Duodenal mucosa (tissue), 2 donors: ENCODE data around the gene APOL5.
"Not testable (repeated sequence)": the region's sequence is repeated elsewhere in the genome, so short reads cannot be mapped to it uniquely, and the experiment has no call there.

Source experiments
- H3K27ac ChIP-seq: one replicate; pipeline ENCODE4 v1.7.0; 2013; ENCODE audit warnings: low read depth, low read length
- H3K27me3 ChIP-seq, 2 donors: one replicate each; pipeline ENCODE4 v1.7.0; 2013; ENCODE audit warnings: low read length in 2 of 2, control low read depth in 1 of 2; ENCODE audit not compliant: insufficient read depth in 2 of 2, control insufficient read depth in 1 of 2
- H3K36me3 ChIP-seq, 2 donors: one replicate each; pipeline ENCODE4 v1.7.0; 2013; ENCODE audit warnings: low read length in 2 of 2, control low read depth in 1 of 2; ENCODE audit not compliant: insufficient read depth in 2 of 2, control insufficient read depth in 1 of 2
- H3K4me1 ChIP-seq, 2 donors: one replicate each; pipeline ENCODE4 v1.7.0; 2013; ENCODE audit warnings: low read length in 2 of 2, control low read depth in 1 of 2; ENCODE audit not compliant: insufficient read depth in 2 of 2, control insufficient read depth in 1 of 2
- H3K4me3 ChIP-seq, 2 donors: one replicate each; pipeline ENCODE4 v1.7.0; 2013; ENCODE audit warnings: low read length in 2 of 2, low read depth in 1 of 2
- H3K9ac ChIP-seq, 2 donors: one replicate each; pipeline ENCODE4 v1.7.0; 2013; ENCODE audit warnings: low read length in 2 of 2, low read depth in 1 of 2
- H3K9me3 ChIP-seq, 2 donors: one replicate each; pipeline ENCODE4 v1.7.0; 2013; ENCODE audit warnings: low read length in 2 of 2, control low read depth in 1 of 2; ENCODE audit not compliant: control insufficient read depth in 1 of 2

APOL5 gene

DNA sequence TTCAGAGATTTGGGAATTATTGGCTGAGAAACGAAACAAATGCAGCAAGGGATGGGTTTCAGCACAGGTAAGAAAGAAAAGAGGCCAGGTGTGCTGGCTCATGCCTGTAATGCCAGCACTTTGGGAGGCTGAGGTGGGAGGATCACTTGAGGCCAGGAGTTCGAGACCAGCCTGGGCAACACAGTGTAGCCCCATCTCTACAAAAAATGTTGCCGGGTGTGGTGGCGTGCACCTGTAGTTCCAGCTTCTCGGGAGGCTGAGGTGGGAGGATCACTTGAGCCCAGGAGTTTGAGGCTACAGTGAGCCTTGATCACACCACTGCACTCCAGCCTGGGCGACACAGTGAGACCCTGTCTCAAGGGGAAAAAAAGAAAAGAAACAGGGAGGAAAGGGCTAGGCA, 20.2 kb downstream of the APOL5 start:
- not testable (repeated sequence) for H3K36me3 ChIP-seq, H3K4me3 ChIP-seq, H3K9ac ChIP-seq, H3K27me3 ChIP-seq, H3K9me3 ChIP-seq, H3K27ac ChIP-seq
- H3K4me1 ChIP-seq = peaks cover 10 to 16% of the 10 kb centered on the region in 2 donors

DNA sequence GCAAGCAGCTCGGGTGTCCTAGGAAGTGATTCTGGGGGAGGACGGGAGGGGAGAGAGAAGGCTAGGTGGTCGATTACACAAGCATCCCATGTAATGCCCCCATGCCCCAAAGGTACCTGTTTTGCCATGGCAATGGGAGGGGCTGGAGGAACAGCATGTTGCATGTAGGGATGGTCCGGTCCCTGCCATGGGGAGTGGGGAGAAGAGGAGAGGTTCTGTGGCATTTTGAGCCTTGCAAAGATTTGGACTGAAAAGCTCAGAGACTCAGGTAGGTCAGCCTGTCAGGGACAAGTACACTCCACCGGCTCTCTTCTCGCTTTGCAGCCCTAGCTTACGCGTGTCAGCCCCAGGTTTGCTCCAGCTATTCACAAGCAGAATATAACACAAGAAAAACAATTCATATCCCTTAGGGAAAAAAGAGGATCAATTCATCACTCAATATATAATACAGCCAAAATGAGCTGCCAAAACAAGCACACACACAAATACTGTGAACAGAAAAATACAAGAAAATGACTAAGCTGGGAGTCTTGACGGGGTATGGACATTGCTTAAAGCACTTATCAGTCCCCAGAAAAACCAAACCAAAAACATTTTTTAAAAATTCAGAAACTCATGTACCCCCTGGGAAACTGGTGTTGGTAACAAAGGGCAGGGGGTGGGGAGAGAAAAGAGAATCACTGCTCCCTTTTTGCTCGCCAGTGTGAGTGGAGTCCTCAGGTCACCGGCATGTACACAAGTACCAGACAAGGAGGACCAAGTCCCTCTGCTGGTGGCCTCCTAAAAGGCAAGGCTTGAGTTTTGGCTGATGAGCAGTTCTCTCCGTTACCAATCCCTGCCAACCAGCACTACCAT, 21.6 kb downstream of the APOL5 start:
- Histone ChIP-seq H3K4me3 (no peak overlapping the region), H3K9me3 (no peaks in the 10 kb centered on the region), H3K36me3 (peaks cover 9 to 11% of the 10 kb centered on the region in 2 donors), H3K27me3 (no peaks in the 10 kb centered on the region), H3K4me1 (peaks cover 1 to 2% of the 10 kb centered on the region in 2 donors), H3K9ac (no peak overlapping the region), H3K27ac (no peak overlapping the region)

DNA sequence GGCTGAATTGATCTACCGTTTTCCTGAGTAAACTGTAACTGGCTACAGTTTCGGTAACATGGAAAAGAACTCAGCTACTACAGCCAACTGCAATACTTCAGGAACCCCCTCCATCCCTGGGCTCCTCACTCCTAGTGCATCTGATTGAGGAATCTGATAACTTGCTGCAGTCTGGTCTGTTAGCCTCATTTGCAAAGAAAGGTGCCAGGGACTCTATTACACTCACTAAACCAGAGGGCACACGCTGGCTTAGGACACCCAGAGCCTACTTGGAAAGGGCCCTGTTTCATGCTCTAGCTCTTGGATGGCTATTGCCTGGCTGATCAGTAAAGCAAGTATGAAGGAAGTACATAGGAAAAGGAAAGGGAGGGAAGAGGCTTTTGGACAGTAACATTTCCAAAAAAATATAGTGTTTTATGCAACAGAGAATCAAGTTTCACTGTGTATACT, 22.3 kb downstream of the APOL5 start:
- H3K4me3 ChIP-seq = no peak overlapping the region
- no peak overlapping the region for H3K27ac ChIP-seq
- H3K27me3 ChIP-seq = no peaks in the 10 kb centered on the region
- H3K9me3 ChIP-seq = no peaks in the 10 kb centered on the region
- H3K36me3 ChIP-seq = peaks cover 9 to 11% of the 10 kb centered on the region in 2 donors
- H3K4me1 ChIP-seq = no peaks in the 10 kb centered on the region
- H3K9ac ChIP-seq = no peak overlapping the region

DNA sequence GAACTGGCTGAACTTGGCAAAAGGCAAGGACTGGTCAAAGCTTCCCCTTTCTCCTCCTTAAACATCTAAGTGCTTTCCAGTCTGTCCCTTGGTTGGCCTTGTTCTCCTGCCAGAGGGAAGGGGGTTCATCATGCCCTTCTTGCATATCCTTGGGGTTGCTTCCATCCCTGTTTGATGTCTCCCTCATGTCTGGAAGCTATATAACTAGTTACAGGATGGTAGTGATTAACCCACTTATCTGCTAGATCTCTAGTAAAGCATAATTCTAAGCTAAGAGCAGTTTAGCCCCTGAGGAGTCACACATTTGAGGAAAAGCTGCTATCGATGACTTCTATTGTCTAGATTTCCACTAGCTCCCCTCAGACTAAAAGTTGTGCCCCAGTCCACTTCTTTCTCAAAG, 22.9 kb downstream of the APOL5 start:
- Histone ChIP-seq H3K4me3 (no peak overlapping the region), H3K9me3 (no peaks in the 10 kb centered on the region), H3K9ac (no peak overlapping the region), H3K4me1 (no peaks in the 10 kb centered on the region), H3K36me3 (peaks cover 9 to 14% of the 10 kb centered on the region in 2 donors), H3K27ac (no peak overlapping the region), H3K27me3 (no peaks in the 10 kb centered on the region)

DNA sequence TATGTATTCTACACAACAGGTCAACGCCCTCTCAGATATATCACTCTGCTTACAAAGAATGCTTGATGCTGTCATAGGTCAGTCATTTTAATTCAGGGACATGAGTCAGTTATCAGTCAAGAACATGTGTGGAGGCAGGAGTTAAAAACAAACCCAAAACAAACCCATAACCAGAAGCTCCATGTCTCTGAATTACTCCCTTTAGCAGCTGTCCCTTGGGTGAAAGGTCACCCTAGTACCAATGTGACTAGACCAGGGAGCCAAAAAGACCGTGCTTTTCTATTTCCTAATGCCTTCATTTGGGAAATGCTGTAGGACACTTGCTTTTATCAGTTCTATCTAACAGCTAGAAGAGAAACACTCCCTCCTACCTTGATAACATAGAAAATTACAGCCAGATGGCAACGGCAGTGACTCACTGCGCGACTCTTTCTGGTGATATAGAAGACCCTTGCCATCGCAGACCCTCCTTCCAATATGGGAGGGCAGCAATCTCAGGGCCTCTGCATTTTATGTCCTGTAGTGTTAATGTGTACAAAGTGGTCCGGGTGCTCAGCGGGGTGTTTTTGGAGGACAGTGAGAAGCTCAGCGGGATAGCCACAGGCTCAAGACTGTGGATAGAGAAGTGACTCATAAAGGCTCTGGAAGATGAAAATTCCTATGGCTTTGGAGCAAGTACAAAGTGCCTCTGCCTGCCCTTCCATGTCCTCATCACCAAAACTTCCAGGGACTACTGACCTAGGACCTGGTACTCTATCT, 24.8 kb downstream of the APOL5 start:
- Histone ChIP-seq H3K4me3 (no peak overlapping the region), H3K9me3 (no peaks in the 10 kb centered on the region), H3K9ac (no peak overlapping the region), H3K27ac (no peak overlapping the region), H3K27me3 (no peaks in the 10 kb centered on the region), H3K4me1 (no peaks in the 10 kb centered on the region), H3K36me3 (peaks cover 6 to 24% of the 10 kb centered on the region in 2 donors)

DNA sequence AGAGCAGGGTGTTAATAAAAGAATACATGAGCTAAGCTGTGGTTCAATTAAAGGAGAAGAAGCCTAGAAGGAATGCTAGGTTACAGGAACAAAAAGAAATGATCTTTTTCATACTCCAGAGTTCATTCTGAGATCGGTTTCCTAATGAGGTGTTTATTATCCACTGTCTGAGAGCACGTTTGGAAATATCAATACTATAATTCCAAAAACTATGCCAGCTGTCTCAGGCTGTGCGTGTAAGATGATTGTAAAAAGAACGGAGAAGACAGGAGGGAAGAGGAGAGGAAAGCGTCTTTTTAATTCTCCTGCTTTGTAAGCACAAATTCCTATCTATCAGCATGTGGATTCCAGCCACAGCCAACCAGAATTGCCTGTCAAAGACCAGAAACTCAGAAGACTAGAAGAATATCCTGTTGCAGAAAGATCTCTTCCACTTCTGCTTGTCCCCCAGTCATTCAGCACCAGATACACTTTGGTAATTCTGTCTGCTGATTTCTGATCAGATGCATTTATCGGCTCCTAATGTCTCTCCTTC, 25.7 kb downstream of the APOL5 start:
- Histone ChIP-seq H3K27ac (no peak overlapping the region), H3K27me3 (no peaks in the 10 kb centered on the region), H3K4me1 (no peaks in the 10 kb centered on the region), H3K9me3 (no peaks in the 10 kb centered on the region), H3K9ac (no peak overlapping the region), H3K4me3 (no peak overlapping the region), H3K36me3 (peaks cover 6 to 24% of the 10 kb centered on the region in 2 donors)

DNA sequence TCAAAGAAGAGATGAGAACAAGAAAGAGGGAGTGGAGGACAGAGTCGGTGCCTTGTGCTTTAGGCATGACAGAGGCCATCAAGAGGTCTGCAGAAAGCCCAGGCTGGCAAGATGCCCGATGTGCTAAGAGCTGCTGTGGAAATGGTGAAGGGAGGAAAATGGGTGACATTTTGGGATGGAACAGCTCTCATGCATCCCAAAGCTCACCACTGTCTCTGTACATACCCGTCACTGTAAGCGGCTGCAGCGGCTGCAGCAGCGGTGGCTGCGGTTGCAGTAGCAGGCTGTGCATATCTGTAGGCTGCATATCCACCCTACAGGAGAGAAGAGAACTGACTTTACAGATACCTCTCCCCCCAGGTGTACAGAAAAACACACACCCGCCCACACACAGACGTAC, 28.6 kb downstream of the APOL5 start:
- Histone ChIP-seq H3K9me3 (no peaks in the 10 kb centered on the region), H3K4me1 (no peaks in the 10 kb centered on the region), H3K4me3 (no peak overlapping the region), H3K9ac (no peak overlapping the region), H3K27me3 (no peaks in the 10 kb centered on the region), H3K27ac (no peak overlapping the region), H3K36me3 (peaks cover 6 to 22% of the 10 kb centered on the region in 2 donors)

DNA sequence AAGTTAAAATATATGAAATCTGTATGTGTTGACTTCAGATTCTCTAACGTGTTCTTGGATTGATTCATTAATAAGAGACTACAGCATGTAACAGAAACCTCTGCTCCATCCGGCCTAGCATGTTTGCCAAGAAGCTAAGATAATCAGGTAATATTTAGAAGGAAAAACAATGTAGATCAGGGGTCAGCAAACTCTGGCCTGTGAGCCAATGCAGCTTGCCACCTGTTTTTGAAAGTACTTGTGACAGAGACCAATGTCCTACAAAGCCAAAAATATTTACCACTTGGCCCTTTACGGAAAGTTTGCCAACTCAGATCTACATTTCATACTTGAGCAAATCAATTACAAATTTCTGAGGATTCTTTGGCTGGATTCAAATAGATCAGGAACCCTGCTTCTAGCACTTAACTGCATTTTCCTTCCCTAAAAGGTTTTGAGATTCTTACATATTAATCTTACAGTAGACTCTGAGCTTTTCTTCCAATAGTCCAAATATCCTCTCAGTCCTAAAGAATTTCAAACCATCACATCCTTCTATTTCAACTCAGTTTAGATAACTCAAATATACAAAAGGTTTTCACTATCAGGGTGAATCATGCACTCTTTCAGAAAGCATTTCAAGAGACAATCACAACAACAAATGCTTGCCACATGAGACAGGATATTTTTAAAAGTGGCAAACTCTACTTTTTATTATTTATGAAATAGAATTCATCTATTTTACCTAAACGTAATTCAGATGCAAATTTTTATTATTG, 29.5 kb downstream of the APOL5 start:
- no peak overlapping the region for H3K9ac ChIP-seq
- H3K4me3 ChIP-seq = no peak overlapping the region
- H3K27me3 ChIP-seq = no peaks in the 10 kb centered on the region
- H3K36me3 ChIP-seq = peaks cover 6 to 22% of the 10 kb centered on the region in 2 donors
- H3K27ac ChIP-seq = no peak overlapping the region
- no peaks in the 10 kb centered on the region for H3K4me1 ChIP-seq
- H3K9me3 ChIP-seq = no peaks in the 10 kb centered on the region

DNA sequence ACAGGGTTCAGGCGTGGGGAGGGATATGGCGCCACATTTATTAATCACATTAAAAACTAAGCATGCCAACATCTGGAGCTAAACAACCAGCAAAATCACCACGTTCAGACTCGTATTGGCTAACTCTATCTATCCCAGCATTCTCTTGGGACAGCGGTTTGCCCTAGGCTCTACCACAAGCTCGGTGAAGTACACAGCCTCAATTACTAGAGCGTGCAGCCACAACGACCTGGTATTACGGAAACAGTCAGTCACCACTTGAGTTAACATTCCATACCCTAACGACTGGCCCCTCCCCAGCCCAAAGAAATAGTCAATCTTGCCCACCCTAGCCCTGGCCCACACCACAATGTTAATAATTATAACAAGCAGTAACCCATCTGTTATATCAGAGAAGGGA, 32.1 kb downstream of the APOL5 start:
- Histone ChIP-seq H3K9me3 (no peaks in the 10 kb centered on the region), H3K27me3 (no peaks in the 10 kb centered on the region), H3K4me3 (no peak overlapping the region), H3K4me1 (peaks cover 0 to 11% of the 10 kb centered on the region in 2 donors), H3K9ac (no peak overlapping the region), H3K27ac (no peak overlapping the region), H3K36me3 (peaks cover 0 to 14% of the 10 kb centered on the region in 2 donors)
